Stimulated activated CD8-positive, alpha-beta memory T cell treated with anti-CD3 and anti-CD28 coated beads, Interleukin-15, amount 100 ng/mL, for 4 hours (primary cell): ENCODE measurements around the gene U2AF1L4.
"Not testable (repeated sequence)": the region's sequence is repeated elsewhere in the genome, so short reads cannot be mapped to it uniquely, and the experiment has no call there.

ENCODE experiments used
- DNase-seq, 2 donors: peaks; one replicate each; pipeline ENCODE4 v3.0.0-alpha.2; 2020; ENCODE audit warnings: low read depth in 2 of 2

Gene U2AF1L4

GRCh38 chr19:35725216-35725861 is 19.9 kb downstream of the U2AF1L4 start:
- no peak for DNase-seq

GRCh38 chr19:35724560-35724959 is 20.7 kb downstream of the U2AF1L4 start:
- no peak for DNase-seq

- not testable (repeated sequence) for DNase-seq
These were observed 21.1 kb downstream of the U2AF1L4 start for GRCh38 chr19:35724132-35724531.

GRCh38 chr19:35723671-35724070 is 21.5 kb downstream of the U2AF1L4 start:
- no peak for DNase-seq

- no peak for DNase-seq
These were observed 22.3 kb downstream of the U2AF1L4 start for GRCh38 chr19:35722897-35723296.

GRCh38 chr19:35722461-35722860 is 22.8 kb downstream of the U2AF1L4 start:
- DNase-seq, result no peak

GRCh38 chr19:35721374-35721773 is 23.8 kb downstream of the U2AF1L4 start:
- no peak for DNase-seq

GRCh38 chr19:35720648-35721047 is 24.6 kb downstream of the U2AF1L4 start:
- DNase-seq, result no peak

GRCh38 chr19:35720163-35720524 is 25.1 kb downstream of the U2AF1L4 start:
- DNase-seq, result no peak

- DNase-seq, result no peak
These were observed 25.6 kb downstream of the U2AF1L4 start for GRCh38 chr19:35719402-35720162.

- peak in 1 of 2 donors; percentile 50 for DNase-seq
These were observed 26.7 kb downstream of the U2AF1L4 start for GRCh38 chr19:35718345-35719041.

- DNase-seq, result no peak
These were observed 27.4 kb downstream of the U2AF1L4 start, which contains the start of gene KMT2B for GRCh38 chr19:35717665-35718344. TSS of gene KMT2B (plus strand) at chr19:35718003. CDS start at chr19:35718019, 16 bp downstream.

- peak; percentile 95 to 96 for DNase-seq
These were observed 28.2 kb downstream of the U2AF1L4 start for GRCh38 chr19:35716801-35717664.

- DNase-seq, result no peak
These were observed 29.0 kb downstream of the U2AF1L4 start for GRCh38 chr19:35715981-35716800.

- no peak for DNase-seq
These were observed 29.8 kb downstream of the U2AF1L4 start for GRCh38 chr19:35715355-35715809.

- no peak for DNase-seq
These were observed 30.4 kb downstream of the U2AF1L4 start for GRCh38 chr19:35714601-35715354.

GRCh38 chr19:35713904-35714495 is 31.2 kb downstream of the U2AF1L4 start:
- no peak for DNase-seq

- no peak for DNase-seq
These were observed 31.7 kb downstream of the U2AF1L4 start for GRCh38 chr19:35713506-35713850.
